Neural cell (in vitro differentiated cells): ENCODE measurements around the gene GLI2.

ENCODE experiments used
- EP300 ChIP-seq: fragments of 450-650 bp; conservative IDR thresholded peaks from 2 replicates; pipeline ENCODE4 v1.6.1; 2014; ENCODE audit warnings: antibody characterized with exemption, mild to moderate bottlenecking, moderate library complexity; ENCODE audit not compliant: poor library complexity, severe bottlenecking
- EZH2 ChIP-seq: fragments of 200-600, 300-800 bp; shearing (Covaris generic), sonication (generic); IDR thresholded peaks from 2 replicates; pipeline ENCODE4 v1.6.1; 2014; ENCODE audit warnings: antibody characterized with exemption, low read length, borderline replicate concordance, mild to moderate bottlenecking; ENCODE audit not compliant: insufficient read depth, poor library complexity, severe bottlenecking
- MXI1 ChIP-seq: fragments of 450-650 bp; conservative IDR thresholded peaks from 2 replicates; pipeline ENCODE4 v1.6.1; 2014; ENCODE audit warnings: antibody characterized with exemption, mild to moderate bottlenecking; ENCODE audit not compliant: poor library complexity, severe bottlenecking
- POLR2AphosphoS5 ChIP-seq: IDR thresholded peaks from 2 replicates; pipeline ENCODE4 v1.6.1; 2012
- RAD21 ChIP-seq: fragments of 450-650 bp; conservative IDR thresholded peaks from 2 replicates; pipeline ENCODE4 v1.6.1; 2014; ENCODE audit warnings: antibody characterized with exemption, mild to moderate bottlenecking, moderate library complexity
- TF ChIP-seq, protein P1 (sequence below): fragments of 450-650 bp; IDR thresholded peaks from 2 replicates; pipeline ENCODE4 v1.5.1; 2014; ENCODE audit warnings: antibody characterized with exemption, mild to moderate bottlenecking, moderate library complexity; ENCODE audit not compliant: poor library complexity, severe bottlenecking

DNA sequence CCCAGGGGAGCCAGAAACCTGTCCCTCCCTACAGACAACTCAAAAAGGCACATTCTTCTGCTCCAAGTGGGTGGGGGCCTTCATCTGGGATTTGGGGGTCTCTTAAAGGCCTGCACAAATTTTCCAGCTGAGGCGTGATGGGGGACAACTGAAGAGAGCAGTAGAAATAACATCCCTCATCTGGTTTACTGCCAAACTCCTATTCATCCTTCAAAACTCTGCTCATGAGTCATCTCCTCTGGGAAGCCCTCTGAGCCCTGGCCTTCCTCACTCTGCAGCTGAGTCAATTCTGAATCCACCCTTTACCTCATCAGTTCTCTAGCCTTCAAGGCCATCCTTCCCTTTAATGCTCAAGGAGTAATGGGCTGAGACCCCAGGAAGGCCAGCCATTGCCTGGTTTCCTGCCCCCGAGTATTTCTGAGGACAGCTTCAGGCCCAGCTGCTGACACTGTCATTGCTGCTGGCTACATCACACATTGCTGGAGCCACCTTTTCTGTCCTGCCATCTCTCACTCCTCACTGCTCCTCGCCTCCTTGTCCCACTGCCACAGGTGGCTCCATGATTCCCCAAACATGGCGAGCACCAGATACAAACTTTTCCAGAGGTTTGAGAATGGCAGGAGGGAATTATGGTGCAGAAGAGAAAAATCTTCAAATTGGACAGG, 32.2 kb upstream of the GLI2 start:
- TF ChIP-seq EZH2, result no peak
- TF ChIP-seq, protein P1, sequence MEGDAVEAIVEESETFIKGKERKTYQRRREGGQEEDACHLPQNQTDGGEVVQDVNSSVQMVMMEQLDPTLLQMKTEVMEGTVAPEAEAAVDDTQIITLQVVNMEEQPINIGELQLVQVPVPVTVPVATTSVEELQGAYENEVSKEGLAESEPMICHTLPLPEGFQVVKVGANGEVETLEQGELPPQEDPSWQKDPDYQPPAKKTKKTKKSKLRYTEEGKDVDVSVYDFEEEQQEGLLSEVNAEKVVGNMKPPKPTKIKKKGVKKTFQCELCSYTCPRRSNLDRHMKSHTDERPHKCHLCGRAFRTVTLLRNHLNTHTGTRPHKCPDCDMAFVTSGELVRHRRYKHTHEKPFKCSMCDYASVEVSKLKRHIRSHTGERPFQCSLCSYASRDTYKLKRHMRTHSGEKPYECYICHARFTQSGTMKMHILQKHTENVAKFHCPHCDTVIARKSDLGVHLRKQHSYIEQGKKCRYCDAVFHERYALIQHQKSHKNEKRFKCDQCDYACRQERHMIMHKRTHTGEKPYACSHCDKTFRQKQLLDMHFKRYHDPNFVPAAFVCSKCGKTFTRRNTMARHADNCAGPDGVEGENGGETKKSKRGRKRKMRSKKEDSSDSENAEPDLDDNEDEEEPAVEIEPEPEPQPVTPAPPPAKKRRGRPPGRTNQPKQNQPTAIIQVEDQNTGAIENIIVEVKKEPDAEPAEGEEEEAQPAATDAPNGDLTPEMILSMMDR, result no peak
- no peak for TF ChIP-seq POLR2AphosphoS5
- TF ChIP-seq MXI1, result no peak
- TF ChIP-seq EP300, result no peak
- no peak for TF ChIP-seq RAD21
